Fibroblast of lung (primary cell): Measurements from ENCODE around the gene RTN1. TPM values are rescaled to one million over a fixed set of nuclear protein-coding genes. Genes with fewer than 3 reads are reported as not detected.

Source experiments
- DNase-seq, 2 donors: peaks; one replicate each; pipeline versions ENCODE4 v3.0.0 to v3.0.0-alpha.2; 2010; ENCODE audit warnings: low read depth in 2 of 2
- H2AFZ ChIP-seq: 2 replicates; pipeline ENCODE4 v1.5.1; 2012; ENCODE audit warnings: low read length, control low read depth, inconsistent platforms
- H3K27ac ChIP-seq: 2 replicates; pipeline ENCODE4 v1.5.1; 2011; ENCODE audit warnings: low read length, control low read depth; ENCODE audit not compliant: insufficient read depth
- H3K27me3 ChIP-seq: 2 replicates; pipeline ENCODE4 v1.5.1; 2011; ENCODE audit warnings: mild to moderate bottlenecking, low read length; ENCODE audit not compliant: control insufficient read depth, insufficient read depth
- H3K36me3 ChIP-seq: 2 replicates; pipeline ENCODE4 v1.5.1; 2011; ENCODE audit warnings: low read length; ENCODE audit not compliant: control insufficient read depth, insufficient read depth
- H3K4me1 ChIP-seq: 2 replicates; pipeline ENCODE4 v1.5.1; 2011; ENCODE audit warnings: low read length; ENCODE audit not compliant: control insufficient read depth, insufficient read depth; ENCODE audit errors: extremely low read depth
- H3K4me2 ChIP-seq: 2 replicates; pipeline ENCODE4 v1.5.1; 2011; ENCODE audit warnings: low read length, control low read depth; ENCODE audit not compliant: insufficient read depth; ENCODE audit errors: extremely low read depth
- H3K4me3 ChIP-seq, 4 experiments: fragments of 200-600 bp in 1 of 4; sonication (generic) in 1 of 4; replicated peaks in 1 of 4; 2 replicates each; pipeline ENCODE4 v1.5.1; 2011 to 2016; ENCODE audit warnings: low read length in 4 of 4, low read depth in 3 of 4, mild to moderate bottlenecking in 3 of 4, control low read depth in 2 of 4, inconsistent platforms in 1 of 4, mixed read lengths in 1 of 4; ENCODE audit not compliant: insufficient read depth in 1 of 4; ENCODE audit errors: control extremely low read depth in 1 of 4
- H3K79me2 ChIP-seq: 2 replicates; pipeline ENCODE4 v1.5.1; 2012; ENCODE audit warnings: mild to moderate bottlenecking, low read length, inconsistent platforms; ENCODE audit not compliant: control insufficient read depth, insufficient read depth
- H3K9ac ChIP-seq: 2 replicates; pipeline ENCODE4 v1.5.1; 2011; ENCODE audit warnings: mild to moderate bottlenecking, low read length, control low read depth; ENCODE audit not compliant: insufficient read depth
- H3K9me3 ChIP-seq: 2 replicates; pipeline ENCODE4 v1.5.1; 2012; ENCODE audit warnings: low read depth, low read length; ENCODE audit not compliant: control insufficient read depth, insufficient read depth
- H4K20me1 ChIP-seq: 2 replicates; pipeline ENCODE4 v1.5.1; 2011; ENCODE audit warnings: low read length; ENCODE audit not compliant: control insufficient read depth, insufficient read depth; ENCODE audit errors: extremely low read depth
- CTCF ChIP-seq, 2 donors: IDR thresholded peaks in 1 of 2; conservative IDR thresholded peaks in 1 of 2; 1 replicate in 1 of 2; 2 replicates in 1 of 2; pipeline ENCODE4 v1.5.1; 2011 to 2012; ENCODE audit warnings: low read length in 2 of 2, control low read depth in 1 of 2, inconsistent platforms in 1 of 2, low read depth in 1 of 2, mild to moderate bottlenecking in 1 of 2
- EZH2 ChIP-seq: IDR thresholded peaks from 2 replicates; pipeline ENCODE4 v1.5.1; 2012; ENCODE audit warnings: low read length, control low read depth, mild to moderate bottlenecking; ENCODE audit errors: missing control alignments
- polyA plus RNA-seq, 2 donors: library from polyadenylated mRNA; depleted of rRNA in 1 of 2; stranded (reverse) in 1 of 2; unstranded in 1 of 2; fragments of >200 nt; gene quantifications; 2 replicates each; pipeline ENCODE4 v1.2.1, GENCODE V29; 2011 to 2012; ENCODE audit warnings: missing spikeins in 1 of 2
- total RNA-seq: library from RNA; depleted of rRNA; stranded (reverse); fragments of >200 nt; gene quantifications from 2 replicates; pipeline ENCODE4 v1.2.1, GENCODE V29; 2014

The RTN1 gene
- total and polyA plus RNA-seq, 2 donors (not counting 1 experiment from before 2014, with no cell fraction given) = 0.17 to 0.92 TPM

- no peaks in the 10 kb centered on the region for H3K4me1 ChIP-seq
- H3K4me2 ChIP-seq = no peak overlapping the region
- no peaks in the 10 kb centered on the region for H3K79me2 ChIP-seq
- H3K4me3 ChIP-seq = no peak overlapping the region
- H3K9ac ChIP-seq = no peak overlapping the region
- no peaks in the 10 kb centered on the region for H3K9me3 ChIP-seq
- H3K27ac ChIP-seq = no peak overlapping the region
- H4K20me1 ChIP-seq = no peaks in the 10 kb centered on the region
- no peak for DNase-seq
- no peaks in the 10 kb centered on the region for H3K27me3 ChIP-seq
- H3K36me3 ChIP-seq = no peaks in the 10 kb centered on the region
- TF ChIP-seq EZH2 (no peak), CTCF (conservative IDR thresholded peaks at IDR 0.05 in 1 of 2, IDR thresholded peaks at IDR 0.05 in 1 of 2; ENCODE audit: low read depth in 1 of 2, low read length in 2 of 2) (no peak)
- H2AFZ ChIP-seq = no peak overlapping the region
These were observed 43.2 kb downstream of the RTN1 start for GRCh38 chr14:59827401-59827800.

- no peak overlapping the region for H2AFZ ChIP-seq
- H3K36me3 ChIP-seq = no peaks in the 10 kb centered on the region
- no peak overlapping the region for H3K27ac ChIP-seq
- TF ChIP-seq CTCF (conservative IDR thresholded peaks at IDR 0.05 in 1 of 2, IDR thresholded peaks at IDR 0.05 in 1 of 2; ENCODE audit: low read depth in 1 of 2, low read length in 2 of 2) (no peak), EZH2 (no peak)
- H3K27me3 ChIP-seq = no peaks in the 10 kb centered on the region
- H3K4me3 ChIP-seq = no peak overlapping the region
- H3K79me2 ChIP-seq = no peaks in the 10 kb centered on the region
- H3K9ac ChIP-seq = no peak overlapping the region
- no peaks in the 10 kb centered on the region for H3K9me3 ChIP-seq
- DNase-seq = no peak
- H3K4me1 ChIP-seq = no peaks in the 10 kb centered on the region
- no peaks in the 10 kb centered on the region for H4K20me1 ChIP-seq
- H3K4me2 ChIP-seq = no peak overlapping the region
These were observed 44.4 kb downstream of the RTN1 start for GRCh38 chr14:59826150-59826549.

- H3K79me2 ChIP-seq = no peaks in the 10 kb centered on the region
- no peak overlapping the region for H2AFZ ChIP-seq
- H3K4me1 ChIP-seq = no peaks in the 10 kb centered on the region
- TF ChIP-seq CTCF (conservative IDR thresholded peaks at IDR 0.05 in 1 of 2, IDR thresholded peaks at IDR 0.05 in 1 of 2; ENCODE audit: low read depth in 1 of 2, low read length in 2 of 2) (no peak), EZH2 (no peak)
- H3K36me3 ChIP-seq = no peaks in the 10 kb centered on the region
- no peak overlapping the region for H3K9ac ChIP-seq
- H4K20me1 ChIP-seq = no peaks in the 10 kb centered on the region
- no peak for DNase-seq
- H3K27ac ChIP-seq = no peak overlapping the region
- no peak overlapping the region for H3K4me2 ChIP-seq
- H3K9me3 ChIP-seq = no peaks in the 10 kb centered on the region
- H3K4me3 ChIP-seq = no peak overlapping the region
- H3K27me3 ChIP-seq = no peaks in the 10 kb centered on the region
These were observed 47.4 kb downstream of the RTN1 start for GRCh38 chr14:59823179-59823578.
